SU-DHL-6 (cell line): Measurements from ENCODE around the gene TXLNG.

Experiments
- CTCF ChIP-seq: fragments of 200-600 bp; sonication (generic); IDR thresholded peaks from one replicate; pipeline ENCODE4 v1.5.1; 2017; ENCODE audit warnings: antibody characterized with exemption, mild to moderate bottlenecking, low read length, moderate library complexity; ENCODE audit not compliant: insufficient read depth, poor library complexity, severe bottlenecking
- EZH2phosphoT487 ChIP-seq: fragments of 200-600 bp; sonication (generic), shearing (Covaris generic); conservative IDR thresholded peaks from 2 replicates; pipeline ENCODE4 v1.6.1; 2018; ENCODE audit warnings: mild to moderate bottlenecking, antibody characterized with exemption, low read length, moderate library complexity, mixed read lengths

GRCh38 chrX:16885628-16886027 lies 99.4 kb downstream of the TXLNG start:
- TF ChIP-seq CTCF (no peak), EZH2phosphoT487 (no peak)
